HepG2 (cell line): ENCODE data around the gene UBE2D4. TPM values are rescaled to one million over a fixed set of nuclear protein-coding genes. Genes with fewer than 3 reads are reported as not detected.

Source experiments
- BHLHE40 ChIP-seq: IDR thresholded peaks from 2 replicates; pipeline ENCODE4 v1.6.1; 2011; ENCODE audit warnings: low read length, improper control_type of control experiment
- CREB1 ChIP-seq, 2 experiments: fragments of 450-650 bp in 1 of 2; IDR thresholded peaks; 2 replicates each; pipeline ENCODE4 v1.6.1; 2016 to 2017; ENCODE audit warnings: control low read depth in 1 of 2, mild to moderate bottlenecking in 1 of 2, missing compliant biosample characterization in 1 of 2, missing genetic modification characterization in 1 of 2
- FOXO4 ChIP-seq: sonication (generic); formaldehyde crosslinking; conservative IDR thresholded peaks from 2 replicates; pipeline ENCODE4 v1.8.1; 2023; ENCODE audit warnings: missing genetic modification reagents
- HOXA5 ChIP-seq: sonication (generic); formaldehyde crosslinking; IDR thresholded peaks from 2 replicates; pipeline ENCODE4 v1.4.0; 2020; ENCODE audit warnings: missing genetic modification reagents
- IRF1 ChIP-seq: sonication (generic); formaldehyde crosslinking; IDR thresholded peaks from 2 replicates; pipeline ENCODE4 v1.4.0; 2020; ENCODE audit warnings: low read depth, mild to moderate bottlenecking, missing genetic modification reagents
- MAFG ChIP-seq: sonication (generic); formaldehyde crosslinking; IDR thresholded peaks from 2 replicates; pipeline ENCODE4 v1.5.1; 2020; ENCODE audit warnings: mild to moderate bottlenecking, missing genetic modification reagents
- MLLT10 ChIP-seq: sonication (generic); formaldehyde crosslinking; IDR thresholded peaks from 2 replicates; pipeline ENCODE4 v1.4.0; 2020; ENCODE audit warnings: missing genetic modification reagents
- POLR2AphosphoS2 ChIP-seq: IDR thresholded peaks from 2 replicates; pipeline ENCODE4 v1.6.1; 2011; ENCODE audit warnings: low read depth, low read length, improper control_type of control experiment
- SP4 ChIP-seq: sonication (generic); formaldehyde crosslinking; IDR thresholded peaks from 2 replicates; pipeline ENCODE4 v1.8.1; 2023; ENCODE audit warnings: mild to moderate bottlenecking, missing genetic modification reagents
- TBX3 ChIP-seq: fragments of 450-650 bp; IDR thresholded peaks from 2 replicates; pipeline ENCODE4 v1.6.1; 2017; ENCODE audit warnings: antibody characterized with exemption, mild to moderate bottlenecking, inconsistent platforms, borderline replicate concordance
- ZBTB7A ChIP-seq: sonication (generic); formaldehyde crosslinking; IDR thresholded peaks from 2 replicates; pipeline ENCODE4 v1.8.0; 2022; ENCODE audit warnings: mild to moderate bottlenecking, missing genetic modification reagents
- ZC3H13 ChIP-seq: sonication (generic); formaldehyde crosslinking; IDR thresholded peaks from 2 replicates; pipeline ENCODE4 v1.8.1; 2023; ENCODE audit warnings: mild to moderate bottlenecking, missing genetic modification reagents, moderate library complexity
- ZNF235 ChIP-seq: sonication (generic); formaldehyde crosslinking; IDR thresholded peaks from 2 replicates; pipeline ENCODE4 v1.8.1; 2023; ENCODE audit warnings: mild to moderate bottlenecking, missing genetic modification reagents, borderline replicate concordance
- ZNF274 ChIP-seq: sonication (generic); formaldehyde crosslinking; IDR thresholded peaks from 2 replicates; pipeline ENCODE4 v1.5.1; 2020; ENCODE audit warnings: mild to moderate bottlenecking, missing genetic modification reagents
- ZNF329 ChIP-seq: sonication (generic); formaldehyde crosslinking; IDR thresholded peaks from 2 replicates; pipeline ENCODE4 v1.9.0; 2021; ENCODE audit warnings: low read depth, mild to moderate bottlenecking, missing genetic modification reagents
- ZNF430 ChIP-seq: sonication (generic); formaldehyde crosslinking; IDR thresholded peaks from 2 replicates; pipeline ENCODE4 v1.9.0; 2021; ENCODE audit warnings: mild to moderate bottlenecking, missing genetic modification reagents
- ZNF709 ChIP-seq: sonication (generic); formaldehyde crosslinking; IDR thresholded peaks from 2 replicates; pipeline ENCODE4 v1.5.0; 2020; ENCODE audit warnings: mild to moderate bottlenecking, missing genetic modification reagents
- ZNF775 ChIP-seq: sonication (generic); formaldehyde crosslinking; IDR thresholded peaks from 2 replicates; pipeline ENCODE4 v1.4.0; 2020; ENCODE audit warnings: missing genetic modification reagents, mild to moderate bottlenecking, moderate library complexity, borderline replicate concordance
- ZNF781 ChIP-seq: sonication (generic); formaldehyde crosslinking; IDR thresholded peaks from 2 replicates; pipeline ENCODE4 v1.5.1; 2020; ENCODE audit warnings: borderline replicate concordance, mild to moderate bottlenecking, missing genetic modification reagents; ENCODE audit errors: not compliant biosample characterization
- ZNF790 ChIP-seq: sonication (generic); formaldehyde crosslinking; IDR thresholded peaks from 2 replicates; pipeline ENCODE4 v1.8.0; 2022; ENCODE audit warnings: missing genetic modification reagents, mild to moderate bottlenecking, borderline replicate concordance
- ZSCAN21 ChIP-seq: sonication (generic); formaldehyde crosslinking; IDR thresholded peaks from 2 replicates; pipeline ENCODE4 v1.8.0; 2022; ENCODE audit warnings: mild to moderate bottlenecking, missing genetic modification reagents, moderate library complexity, borderline replicate concordance
- polyA plus RNA-seq, 8 experiments: library from polyadenylated mRNA; depleted of rRNA in 3 of 8; stranded (reverse) in 7 of 8; unstranded in 1 of 8; fragments of >200 nt; fragmentation: Illumina TruSeq in 4 of 8; extraction: Trizol in 4 of 8; gene quantifications; 2 replicates each; pipeline versions ENCODE4 v1.2.1 to v1.2.3, GENCODE V29; 2011 to 2016; ENCODE audit warnings: low read depth in 4 of 8, missing spikeins in 1 of 8, mixed read lengths in 1 of 8; ENCODE audit not compliant: insufficient read depth in 1 of 8
- total RNA-seq, 5 experiments: library from RNA; depleted of rRNA; stranded (reverse); fragments of >200 nt; fragmentation: Illumina TruSeq; extraction: Trizol; gene quantifications; 2 replicates each; pipeline ENCODE4 v1.2.3, GENCODE V29; 2016; ENCODE audit warnings: low read depth in 1 of 5
- TF ChIP-seq, protein P1 (sequence below), 2 experiments: IDR thresholded peaks; 2 replicates each; pipeline ENCODE4 v1.6.1; 2011 to 2012; ENCODE audit warnings: low read length in 2 of 2, borderline replicate concordance in 1 of 2, low read depth in 1 of 2, mild to moderate bottlenecking in 1 of 2, moderate library complexity in 1 of 2
- TF ChIP-seq, protein P2 (sequence below): sonication (generic); formaldehyde crosslinking; IDR thresholded peaks from 2 replicates; pipeline ENCODE4 v1.8.1; 2023; ENCODE audit warnings: mild to moderate bottlenecking, inconsistent platforms, moderate library complexity, missing genetic modification reagents, borderline replicate concordance

UBE2D4 gene
- total and polyA plus RNA-seq, 2 of the 13 experiments (the other 11 are each of a cell fraction or from before 2014, with no cell fraction given), result 9.9 to 16.0 TPM

GRCh38 chr7:43906331-43907010 lies 19.8 kb upstream of the UBE2D4 start, which contains the start of gene URGCP (continued):
- TF ChIP-seq, protein P1, sequence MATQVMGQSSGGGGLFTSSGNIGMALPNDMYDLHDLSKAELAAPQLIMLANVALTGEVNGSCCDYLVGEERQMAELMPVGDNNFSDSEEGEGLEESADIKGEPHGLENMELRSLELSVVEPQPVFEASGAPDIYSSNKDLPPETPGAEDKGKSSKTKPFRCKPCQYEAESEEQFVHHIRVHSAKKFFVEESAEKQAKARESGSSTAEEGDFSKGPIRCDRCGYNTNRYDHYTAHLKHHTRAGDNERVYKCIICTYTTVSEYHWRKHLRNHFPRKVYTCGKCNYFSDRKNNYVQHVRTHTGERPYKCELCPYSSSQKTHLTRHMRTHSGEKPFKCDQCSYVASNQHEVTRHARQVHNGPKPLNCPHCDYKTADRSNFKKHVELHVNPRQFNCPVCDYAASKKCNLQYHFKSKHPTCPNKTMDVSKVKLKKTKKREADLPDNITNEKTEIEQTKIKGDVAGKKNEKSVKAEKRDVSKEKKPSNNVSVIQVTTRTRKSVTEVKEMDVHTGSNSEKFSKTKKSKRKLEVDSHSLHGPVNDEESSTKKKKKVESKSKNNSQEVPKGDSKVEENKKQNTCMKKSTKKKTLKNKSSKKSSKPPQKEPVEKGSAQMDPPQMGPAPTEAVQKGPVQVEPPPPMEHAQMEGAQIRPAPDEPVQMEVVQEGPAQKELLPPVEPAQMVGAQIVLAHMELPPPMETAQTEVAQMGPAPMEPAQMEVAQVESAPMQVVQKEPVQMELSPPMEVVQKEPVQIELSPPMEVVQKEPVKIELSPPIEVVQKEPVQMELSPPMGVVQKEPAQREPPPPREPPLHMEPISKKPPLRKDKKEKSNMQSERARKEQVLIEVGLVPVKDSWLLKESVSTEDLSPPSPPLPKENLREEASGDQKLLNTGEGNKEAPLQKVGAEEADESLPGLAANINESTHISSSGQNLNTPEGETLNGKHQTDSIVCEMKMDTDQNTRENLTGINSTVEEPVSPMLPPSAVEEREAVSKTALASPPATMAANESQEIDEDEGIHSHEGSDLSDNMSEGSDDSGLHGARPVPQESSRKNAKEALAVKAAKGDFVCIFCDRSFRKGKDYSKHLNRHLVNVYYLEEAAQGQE (IDR thresholded peaks at IDR 0.05; ENCODE audit: borderline replicate concordance in 1 of 2, low read depth in 1 of 2, low read length in 2 of 2), result 0 out of 4 replicates have a peak, but pooled peaks of 1 of the 2 experiments have one; percentile 11
- no peak for TF ChIP-seq TBX3
- TF ChIP-seq, protein P2, sequence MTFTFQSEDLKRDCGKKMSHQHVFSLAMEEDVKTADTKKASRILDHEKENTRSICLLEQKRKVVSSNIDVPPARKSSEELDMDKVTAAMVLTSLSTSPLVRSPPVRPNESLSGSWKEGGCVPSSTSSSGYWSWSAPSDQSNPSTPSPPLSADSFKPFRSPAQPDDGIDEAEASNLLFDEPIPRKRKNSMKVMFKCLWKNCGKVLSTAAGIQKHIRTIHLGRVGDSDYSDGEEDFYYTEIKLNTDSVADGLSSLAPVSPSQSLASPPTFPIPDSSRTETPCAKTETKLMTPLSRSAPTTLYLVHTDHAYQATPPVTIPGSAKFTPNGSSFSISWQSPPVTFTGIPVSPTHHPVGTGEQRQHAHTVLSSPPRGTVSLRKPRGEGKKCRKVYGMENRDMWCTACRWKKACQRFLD, result no peak
- no peak for TF ChIP-seq HOXA5 (CRISPR knock-in tag)
- no peak for TF ChIP-seq ZNF775 (CRISPR knock-in tag)
- TF ChIP-seq MLLT10 (CRISPR knock-in tag), result no peak
- no peak for TF ChIP-seq IRF1 (CRISPR knock-in tag)
- TF ChIP-seq ZNF790 (CRISPR knock-in tag), result no peak
- TF ChIP-seq ZBTB7A (CRISPR knock-in tag), result no peak
- 0 out of 2 replicates have a peak, but pooled peaks have one; percentile 24 for TF ChIP-seq ZNF329 (CRISPR knock-in tag)
- TF ChIP-seq CREB1 (IDR thresholded peaks at IDR 0.05), result no peak
- TF ChIP-seq CREB1 (CRISPR knock-in tag; IDR thresholded peaks at IDR 0.05), result no peak
- TF ChIP-seq POLR2AphosphoS2, result no peak
- no peak for TF ChIP-seq ZC3H13 (CRISPR knock-in tag)
- TF ChIP-seq ZNF430 (CRISPR knock-in tag), result 0 out of 2 replicates have a peak, but pooled peaks have one; percentile 39
- no peak for TF ChIP-seq ZNF781 (CRISPR knock-in tag)
- no peak for TF ChIP-seq ZNF709 (CRISPR knock-in tag)
- TF ChIP-seq ZSCAN21, result peak; percentile 45; the same call in 1 of the 2 replicates
- TF ChIP-seq ZNF274 (CRISPR knock-in tag), result no peak
- TF ChIP-seq FOXO4 (CRISPR knock-in tag), result no peak
- no peak for TF ChIP-seq MAFG
- TF ChIP-seq SP4 (CRISPR knock-in tag), result no peak
- no peak for TF ChIP-seq BHLHE40
- TF ChIP-seq ZNF235 (CRISPR knock-in tag), result no peak
